GM21423 (cell line): ENCODE measurements around the gene HNRNPF.
A peak's percentile ranks its signal among the peaks of the same experiment; 100 is the strongest.
"Not testable (repeated sequence)": the region's sequence is repeated elsewhere in the genome, so short reads cannot be mapped to it uniquely, and the experiment has no call there.

Experiments
- ATAC-seq: cut with Tn5 transposase; IDR thresholded peaks from one replicate; pipeline ENCODE4 v1.9.1; 2021; ENCODE audit warnings: mild to moderate bottlenecking, moderate library complexity; ENCODE audit not compliant: unreplicated experiment

HNRNPF gene

DNA sequence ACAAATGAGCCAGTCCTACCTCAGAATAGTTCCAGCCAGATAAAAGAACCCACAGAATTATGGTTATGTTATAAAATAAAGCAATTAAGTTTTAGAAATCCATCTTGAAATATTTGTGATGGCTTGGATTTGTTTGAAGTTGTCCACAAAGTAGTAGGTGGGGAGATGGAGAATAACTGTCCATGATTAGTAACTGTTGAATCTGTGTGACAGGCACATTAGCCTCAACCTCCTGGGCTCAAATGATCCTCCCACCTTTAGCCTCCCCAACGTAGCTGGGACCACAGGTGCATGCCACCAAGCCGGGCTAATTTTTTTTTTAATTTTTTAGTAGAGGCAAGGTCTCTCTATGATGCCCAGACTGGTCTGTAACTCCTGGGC, 10.1 kb downstream of the HNRNPF start:
- ATAC-seq: no peak

DNA sequence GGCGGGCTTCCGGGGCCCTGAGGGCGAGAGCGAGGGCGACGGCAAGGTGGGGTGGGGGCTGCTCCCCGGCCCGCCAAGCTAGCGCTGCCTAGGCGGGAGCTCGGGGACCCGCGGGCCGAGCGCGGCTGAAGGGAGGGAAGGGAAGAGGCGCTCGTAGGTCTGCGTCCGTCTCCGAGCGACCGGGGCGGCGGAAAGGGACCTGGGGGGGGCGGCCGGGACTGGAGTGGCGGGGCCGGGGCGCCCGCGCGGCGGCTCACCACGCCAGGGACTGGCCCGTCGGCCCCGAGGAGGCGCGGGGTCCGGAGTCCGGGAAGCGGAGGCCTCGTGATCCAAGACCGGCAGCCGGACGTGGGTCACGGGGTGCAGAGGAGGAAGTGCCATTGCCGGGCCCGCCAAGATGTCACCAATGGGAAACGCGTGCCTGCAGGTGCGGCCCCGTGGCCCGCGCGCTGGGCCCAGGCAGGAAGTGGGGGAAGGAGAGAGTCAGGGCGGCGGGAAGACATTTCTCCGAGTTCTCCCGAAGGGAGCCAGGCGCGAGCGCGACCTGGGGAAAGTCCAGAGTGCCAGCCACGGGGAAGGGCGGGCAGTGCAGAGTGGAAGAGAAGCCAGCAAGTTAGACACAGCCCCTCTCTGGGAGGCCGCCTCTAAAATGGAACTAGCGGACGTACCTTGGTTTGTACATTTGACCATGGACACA, 11.9 kb downstream of the HNRNPF start:
- ATAC-seq: peak; percentile 86

DNA sequence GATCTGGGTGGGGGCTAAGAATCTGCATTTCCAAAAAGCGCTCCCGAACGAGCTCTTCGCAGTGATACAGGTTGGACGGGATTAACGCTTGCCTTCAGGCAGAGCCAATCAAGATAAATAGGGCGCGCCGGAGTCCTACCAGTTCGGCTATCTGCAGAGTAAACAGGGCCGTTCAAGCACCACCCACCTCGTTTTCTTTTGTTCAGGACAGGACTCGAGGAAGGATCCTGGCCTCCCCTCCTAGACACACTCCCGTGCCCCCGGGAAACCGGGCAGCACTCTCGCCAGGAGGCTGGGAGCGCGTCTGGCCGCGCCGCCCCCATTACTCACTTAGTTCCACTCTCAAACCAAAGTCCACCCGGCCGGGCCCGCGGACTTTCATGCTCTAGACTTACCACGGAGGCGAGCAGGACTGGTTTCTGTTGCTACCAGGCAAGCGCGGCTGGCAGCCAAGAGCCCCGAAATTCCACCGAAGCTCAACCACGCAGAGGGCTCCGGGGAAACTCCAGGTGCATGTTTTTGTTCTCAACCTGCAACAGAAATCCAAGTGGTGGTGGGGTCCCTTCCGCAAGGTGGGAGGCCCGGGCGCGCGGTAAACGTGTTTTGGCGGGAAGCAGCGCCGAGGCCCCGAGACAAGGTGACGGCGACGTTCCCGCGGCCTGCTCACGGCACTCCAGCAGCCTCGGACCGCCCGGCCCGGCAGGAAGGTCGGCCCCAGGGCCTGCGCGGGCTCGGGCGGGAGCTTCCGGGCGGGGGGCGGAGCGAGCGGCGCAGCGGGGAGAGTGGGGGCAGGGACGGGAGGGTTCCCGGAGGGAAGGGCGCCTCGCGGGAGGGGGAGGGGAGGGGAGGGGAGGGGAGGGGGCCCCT, 12.7 kb downstream of the HNRNPF start:
- peak; percentile 48 for ATAC-seq

GRCh38 chr10:43395571-43396060, 13.4 kb downstream of the HNRNPF start:
- ATAC-seq: no peak

GRCh38 chr10:43394868-43395267, 14.1 kb downstream of the HNRNPF start:
- ATAC-seq: no peak

DNA sequence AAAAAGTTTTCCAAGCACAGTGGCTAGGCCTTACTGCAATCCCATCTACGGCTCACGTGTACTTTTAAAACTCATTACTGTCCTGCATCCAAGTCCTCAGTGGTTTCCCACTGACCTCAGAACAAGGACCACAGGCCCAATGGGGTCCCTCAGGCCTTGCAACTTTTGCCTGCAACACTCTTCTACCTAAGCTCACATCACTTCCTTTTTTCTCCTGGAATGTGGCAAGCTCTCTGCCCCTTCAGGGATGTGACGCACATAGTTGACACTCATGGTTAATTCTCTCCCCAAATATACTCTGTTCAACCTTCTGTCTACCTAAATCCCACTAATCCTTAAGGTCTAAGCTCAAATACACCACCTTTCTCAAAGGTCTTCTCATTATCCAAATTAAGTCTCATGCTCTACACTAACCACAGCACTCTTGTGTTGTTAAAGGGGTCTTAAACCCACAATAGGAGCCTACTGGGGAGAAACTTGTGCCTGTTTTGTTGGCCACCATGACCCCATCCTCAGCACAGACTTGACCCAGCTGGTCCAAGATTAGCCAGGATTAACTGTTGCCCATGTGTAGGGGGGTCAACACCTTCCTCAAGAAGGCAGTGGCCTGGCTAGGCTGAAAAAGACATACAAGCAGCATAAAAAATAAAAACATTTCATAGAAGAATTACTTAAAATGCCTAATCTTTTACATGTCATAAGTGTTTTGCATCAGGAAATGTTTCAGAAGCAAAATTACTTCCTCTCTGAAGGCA, 15.2 kb downstream of the HNRNPF start:
- ATAC-seq: no peak

GRCh38 chr10:43393186-43393585, 15.8 kb downstream of the HNRNPF start:
- not testable (repeated sequence) for ATAC-seq

- ATAC-seq: no peak
Observed at GRCh38 chr10:43392748-43393147, 16.2 kb downstream of the HNRNPF start.

DNA sequence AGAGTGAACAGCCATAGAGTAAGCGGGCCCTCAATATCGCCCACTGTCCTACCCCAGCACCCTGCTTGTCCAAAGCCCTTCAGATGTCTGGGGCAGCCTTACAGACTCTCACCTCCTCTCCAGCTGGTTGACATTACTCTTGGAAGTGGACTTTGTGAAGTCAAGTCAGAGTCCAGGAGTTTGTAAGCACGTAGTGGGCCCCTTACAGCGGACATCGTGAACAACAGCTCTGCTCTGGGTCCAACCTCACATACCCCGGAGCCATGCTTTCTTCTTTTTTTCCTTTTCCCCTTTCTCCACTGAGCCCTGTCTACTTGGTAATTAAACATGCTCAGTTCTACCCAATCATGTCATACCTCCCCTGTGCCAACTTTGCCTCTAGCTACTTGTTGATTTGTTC, 17.5 kb downstream of the HNRNPF start:
- no peak for ATAC-seq

- ATAC-seq: no peak
Observed at GRCh38 chr10:43390759-43391158, 18.2 kb downstream of the HNRNPF start.

DNA sequence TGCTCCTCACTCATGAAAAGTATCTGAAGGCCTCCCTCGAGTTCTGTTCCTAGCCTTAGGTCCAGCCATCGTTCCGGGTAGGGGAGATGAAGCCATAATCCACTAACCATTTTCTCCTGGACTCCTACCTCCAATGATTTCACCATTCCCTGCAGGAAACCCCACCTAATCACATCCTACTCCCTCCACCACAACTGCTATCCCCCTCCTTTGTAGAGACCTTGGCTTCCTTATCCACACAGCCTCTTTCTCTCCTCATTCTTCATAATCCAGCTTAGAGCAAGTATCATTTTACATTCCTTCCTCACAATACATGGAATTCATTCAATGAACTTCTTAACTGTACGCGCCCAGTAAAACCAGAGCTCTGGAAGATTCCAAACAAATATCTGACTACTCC, 18.7 kb downstream of the HNRNPF start:
- no peak for ATAC-seq

- no peak for ATAC-seq
Observed at GRCh38 chr10:43389867-43390266, 19.1 kb downstream of the HNRNPF start.

- no peak for ATAC-seq
Observed at GRCh38 chr10:43387678-43388032, 21.3 kb downstream of the HNRNPF start.

DNA sequence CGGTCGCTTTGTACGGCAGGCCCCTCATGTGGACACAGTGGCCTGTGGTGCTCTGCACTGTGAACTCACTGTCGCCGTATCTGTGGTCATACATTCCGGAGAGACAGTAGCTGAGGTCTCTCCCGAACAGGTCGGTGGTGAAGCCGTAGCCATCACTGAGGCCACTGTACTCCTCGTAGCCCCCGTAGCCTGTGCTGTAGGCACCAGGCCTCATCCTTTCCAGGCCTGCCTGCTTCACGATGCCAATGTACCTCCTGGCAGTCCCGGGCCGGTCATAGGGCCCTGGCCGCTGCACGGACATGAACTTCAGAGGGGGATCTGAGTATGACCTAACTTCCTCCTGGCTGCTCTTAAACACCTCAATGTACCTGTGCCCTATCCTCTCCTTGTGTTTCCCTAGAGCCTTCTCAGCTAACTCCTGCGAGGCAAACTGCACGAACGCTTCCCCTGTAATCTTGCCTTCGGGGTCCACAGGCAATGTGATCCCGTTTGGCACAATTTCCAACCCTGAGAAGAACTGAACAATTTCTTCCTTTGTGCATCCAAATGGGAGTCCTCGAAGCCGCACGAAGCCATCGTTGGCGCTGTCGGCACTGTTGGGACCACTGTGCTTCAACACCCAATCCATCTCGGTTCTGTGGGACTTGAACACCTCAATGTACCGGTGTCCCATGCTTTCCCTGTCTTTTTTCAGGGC, 21.9 kb downstream of the HNRNPF start:
- ATAC-seq: no peak

DNA sequence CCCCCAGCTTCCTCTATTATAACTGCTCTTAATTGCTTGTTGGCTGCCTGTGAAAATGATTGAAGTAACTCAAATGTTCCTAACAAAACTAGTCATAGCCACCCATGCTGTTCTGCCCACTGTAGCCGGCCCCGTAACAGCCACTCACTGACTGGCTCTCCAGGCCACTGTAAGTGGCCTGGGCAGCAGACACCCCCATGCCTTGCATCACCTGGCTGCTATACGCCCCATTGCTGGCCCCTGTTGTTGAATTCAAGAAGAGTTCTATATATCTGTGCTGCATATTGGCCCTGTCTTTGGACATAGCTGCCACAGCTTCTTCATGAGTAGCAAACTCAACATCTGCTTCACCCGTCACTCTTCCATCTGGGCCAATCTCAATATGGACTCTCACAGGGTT, 22.4 kb downstream of the HNRNPF start:
- ATAC-seq: no peak

DNA sequence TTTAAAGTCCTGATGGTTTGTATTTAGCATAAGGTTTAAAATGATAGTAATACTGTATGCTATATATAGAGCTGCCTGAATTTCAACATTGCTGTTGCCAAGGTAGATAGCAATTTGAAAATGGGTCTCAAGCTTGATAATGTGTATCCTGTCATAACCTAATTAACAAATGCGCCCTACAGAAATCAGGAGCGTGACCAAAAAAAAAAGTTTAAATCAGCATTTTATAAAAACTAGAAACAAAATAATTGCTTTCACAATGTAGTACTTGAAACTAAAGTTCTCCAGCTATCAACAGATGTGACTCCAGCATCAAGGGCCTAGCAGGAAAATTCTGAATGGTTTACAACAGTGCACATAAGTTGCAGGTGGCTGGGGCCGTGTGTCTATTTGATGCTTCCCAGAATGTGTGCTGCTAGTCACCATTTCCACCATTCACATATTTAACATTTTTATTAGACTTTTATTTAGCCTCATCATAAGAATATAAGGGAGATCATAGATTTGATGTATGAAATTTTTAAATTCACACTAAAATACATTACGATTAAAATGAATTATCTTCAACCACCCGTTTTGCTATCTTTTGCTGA, 23.5 kb downstream of the HNRNPF start:
- no peak for ATAC-seq

GRCh38 chr10:43384252-43385221, 24.4 kb downstream of the HNRNPF start:
- no peak for ATAC-seq

DNA sequence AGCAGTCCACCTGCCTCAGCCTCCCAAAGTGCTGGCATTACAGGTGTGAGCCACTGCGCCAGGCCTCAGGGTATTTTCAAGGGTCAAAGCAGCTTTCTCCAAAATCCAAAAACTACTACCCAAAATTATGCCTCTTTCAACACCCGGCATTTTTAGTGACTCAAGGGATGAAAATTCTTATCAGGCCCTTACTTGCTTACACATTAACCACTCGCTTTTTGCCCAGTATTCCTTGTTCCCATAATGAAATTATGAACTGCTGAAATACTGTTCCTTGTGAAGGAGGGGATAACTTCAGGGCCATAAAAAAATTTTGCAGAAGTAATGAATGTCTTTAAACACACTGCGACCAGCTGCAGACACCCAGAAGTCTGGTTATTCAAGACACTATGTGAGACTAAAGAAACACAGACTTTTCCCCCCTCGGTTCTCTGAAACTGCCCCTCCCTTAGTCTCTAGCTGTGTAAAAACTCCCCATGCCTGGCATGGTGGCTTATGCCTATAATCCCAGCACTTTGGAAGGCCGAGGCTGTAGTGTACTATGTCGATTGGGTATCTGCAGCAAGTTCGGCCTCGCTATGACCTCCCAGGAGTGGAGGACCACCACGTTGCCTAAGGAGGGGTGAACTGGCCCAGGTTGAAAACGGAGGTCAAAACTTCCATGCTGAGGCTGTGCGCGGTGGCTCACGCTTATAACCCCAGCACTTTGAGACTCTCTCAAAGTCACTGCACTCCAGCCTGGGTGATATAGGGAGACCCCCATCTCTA, 25.6 kb downstream of the HNRNPF start:
- no peak for ATAC-seq
